ENCODE results near the gene RAB6B.

RAB6B gene

DNA sequence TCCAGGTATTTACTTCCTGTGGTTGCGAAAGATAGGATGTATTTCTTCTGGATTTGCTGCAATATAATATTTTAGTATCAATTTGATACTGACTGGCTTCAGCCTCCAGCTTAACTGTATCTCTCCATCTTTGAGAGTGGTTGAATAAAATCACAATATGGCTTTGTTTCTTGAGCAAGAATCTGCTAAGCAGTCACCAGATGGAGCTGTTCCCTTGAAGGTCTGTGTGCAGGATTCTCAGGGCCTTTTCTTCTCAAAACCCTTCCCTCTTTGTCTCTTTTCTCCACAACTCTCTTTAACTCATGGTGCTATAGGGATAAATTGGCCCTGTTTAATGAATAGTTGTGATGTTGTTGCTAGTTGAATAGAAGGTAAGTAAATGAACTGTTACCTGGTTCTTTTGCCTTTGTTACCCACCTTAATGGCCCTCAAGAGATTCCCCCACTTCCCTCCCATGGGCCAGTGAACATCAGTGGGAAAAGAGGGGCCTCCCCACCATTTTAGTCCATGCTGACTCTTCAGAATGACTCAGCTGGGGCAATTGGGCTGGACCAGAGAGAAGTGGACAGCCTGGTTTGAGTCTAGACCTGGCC lies 34.8 kb upstream of the RAB6B start:
- peak; percentile 58 for DNase-seq (ENCODE audit: low spot score)

DNA sequence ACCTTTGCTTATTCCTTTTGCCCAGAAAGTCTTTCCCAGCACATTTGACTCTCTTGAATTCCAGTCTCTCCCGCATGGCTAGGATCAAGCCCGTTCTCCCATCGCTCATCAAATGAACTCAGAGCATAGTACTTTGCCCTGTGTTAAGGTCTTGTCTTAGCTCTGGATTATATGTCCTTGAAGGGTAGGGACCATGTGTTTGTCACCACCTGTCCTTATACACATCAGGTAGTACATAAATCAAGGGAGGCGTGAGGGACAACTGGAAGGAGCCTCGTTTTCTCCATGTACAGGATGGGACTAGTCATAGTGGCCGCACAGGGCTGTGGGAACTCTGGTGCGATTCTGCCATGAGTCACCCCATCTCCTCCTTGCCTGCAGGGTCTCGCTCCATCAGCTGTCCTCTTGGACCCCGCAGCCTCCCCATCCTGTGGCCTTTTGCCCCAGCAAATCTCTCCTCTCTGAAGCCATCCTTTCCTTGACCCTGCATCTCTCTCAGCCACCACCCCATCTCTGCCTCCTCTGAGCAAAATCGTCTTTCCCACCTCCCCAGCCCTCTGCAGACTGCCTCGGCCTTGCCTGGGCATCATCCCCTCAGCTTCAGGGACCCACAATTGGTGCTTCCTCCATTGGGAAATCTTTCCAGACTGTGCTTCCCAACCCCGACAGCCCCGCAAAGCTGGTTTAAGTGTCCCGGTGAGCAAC lies 33.4 kb upstream of the RAB6B start:
- DNase-seq (ENCODE audit: low spot score), result no peak

- no peak for DNase-seq (ENCODE audit: low spot score)
Measured at GRCh38 chr3:133928136-133928893, 32.6 kb upstream of the RAB6B start.

DNA sequence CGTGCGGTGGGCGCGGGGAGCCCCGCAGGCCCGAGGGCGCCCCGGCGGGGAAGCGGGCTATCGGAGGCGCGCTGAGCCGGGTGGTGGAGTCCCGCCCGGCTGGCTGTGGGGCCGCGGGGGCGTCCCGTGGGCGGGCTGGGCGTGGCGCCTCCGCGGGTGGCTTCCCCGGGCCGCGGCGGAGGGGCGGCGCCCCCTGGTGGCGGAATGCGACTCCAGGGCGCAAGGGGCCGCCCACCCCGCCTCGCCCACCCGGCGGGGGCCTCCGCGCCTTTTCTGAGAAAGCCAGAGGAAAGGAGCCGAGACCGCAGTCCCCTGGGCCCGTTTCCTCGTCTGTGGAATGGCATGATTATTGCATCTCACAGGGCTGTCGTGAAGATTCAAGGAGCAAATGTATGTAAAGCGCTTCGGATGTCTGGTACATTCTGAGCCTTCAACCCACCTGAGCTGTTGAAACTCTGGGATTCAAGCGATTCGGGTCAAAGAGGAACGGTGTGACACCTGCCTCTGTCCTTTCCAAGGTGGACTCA lies 31.9 kb upstream of the RAB6B start:
- DNase-seq (ENCODE audit: low spot score), result peak; percentile 94

GRCh38 chr3:133926736-133927539 lies 31.3 kb upstream of the RAB6B start:
- DNase-seq (ENCODE audit: low spot score), result peak; percentile 71

GRCh38 chr3:133925960-133926735 lies 30.5 kb upstream of the RAB6B start:
- no peak for DNase-seq (ENCODE audit: low spot score)

- no peak for DNase-seq (ENCODE audit: low spot score)
Measured at GRCh38 chr3:133924041-133924440, 28.4 kb upstream of the RAB6B start.

DNA sequence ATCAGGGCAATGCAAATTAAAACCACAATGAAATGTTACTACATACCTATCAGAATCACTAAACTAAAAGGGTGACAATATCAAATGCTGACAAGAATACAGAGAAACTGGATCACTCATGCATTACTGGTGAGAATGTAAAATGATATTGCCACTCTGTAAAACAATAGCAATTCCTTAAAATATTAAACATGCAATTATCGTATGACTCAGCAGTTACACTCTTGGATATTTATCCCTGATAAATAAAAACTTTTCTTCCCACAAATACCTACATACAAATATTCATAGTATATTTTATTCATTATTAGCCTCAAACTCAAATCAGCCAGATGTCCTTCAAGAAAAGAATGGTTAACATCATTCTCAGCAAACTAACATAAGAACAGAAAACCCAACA lies 25.9 kb upstream of the RAB6B start:
- DNase-seq (ENCODE audit: low spot score), result no peak

DNA sequence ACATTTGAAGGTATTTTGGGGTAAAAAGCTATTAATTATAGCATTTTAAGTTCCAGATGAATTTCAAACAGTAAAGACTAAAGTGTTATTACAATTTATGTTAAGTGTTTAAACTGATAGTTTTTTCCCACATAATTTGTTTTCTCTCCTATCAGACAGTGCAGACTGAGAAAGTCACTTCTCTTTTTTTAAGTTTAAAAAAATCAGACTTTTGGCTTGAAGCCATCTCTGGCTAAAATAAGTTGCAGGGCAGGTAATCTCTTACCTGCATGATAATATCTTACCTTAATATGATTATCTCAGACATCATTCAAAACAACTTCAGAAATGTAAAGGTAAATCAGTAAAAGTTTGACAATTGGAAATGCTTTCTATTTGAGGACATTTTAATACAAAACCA lies 21.5 kb upstream of the RAB6B start:
- no peak for DNase-seq (ENCODE audit: low spot score)

DNA sequence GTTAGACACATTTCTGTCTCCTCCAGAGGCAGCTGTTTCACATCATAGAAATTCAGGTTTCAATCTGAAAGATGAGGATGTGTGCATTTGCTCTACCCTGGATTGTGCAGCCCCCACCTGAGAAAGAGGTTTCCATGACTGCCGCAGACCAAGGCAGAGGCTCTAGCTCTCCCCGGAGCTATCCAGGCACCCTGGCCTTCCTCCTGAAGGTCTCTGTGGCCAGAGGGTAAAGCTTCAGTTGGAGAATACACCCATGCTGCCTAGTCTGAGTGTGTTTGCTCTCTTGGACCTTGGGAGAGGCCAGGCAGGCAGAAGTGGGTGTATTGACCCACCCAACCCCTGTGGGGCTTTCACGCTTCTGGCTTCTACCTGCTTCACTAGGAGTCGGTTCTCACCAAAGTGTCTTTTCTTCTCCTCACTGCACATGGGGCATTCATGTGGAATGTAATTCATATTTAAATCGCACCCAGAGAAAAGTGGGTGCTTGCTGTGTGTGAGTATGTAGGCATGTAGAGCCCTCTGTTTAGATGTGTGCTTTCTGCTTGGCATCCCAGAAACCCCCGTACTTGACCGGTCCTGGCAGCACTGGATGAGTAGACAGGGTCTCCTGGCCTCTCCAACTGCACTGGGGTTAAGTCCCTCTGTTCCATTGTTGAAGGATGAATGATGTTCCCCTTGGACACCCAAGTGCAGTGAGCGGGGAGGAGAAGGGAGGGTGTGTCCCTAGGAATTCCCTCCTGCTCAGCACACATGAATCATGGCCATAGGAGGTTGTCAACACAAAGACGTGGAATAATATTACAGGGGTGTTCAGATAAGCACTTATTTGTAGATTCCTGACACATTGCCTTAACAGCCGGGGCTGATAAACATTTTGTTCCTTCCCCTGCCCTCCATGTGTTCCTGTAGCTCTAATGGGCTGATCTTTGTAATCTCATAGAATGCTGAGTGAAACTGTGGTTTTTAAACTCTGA lies 20.3 kb upstream of the RAB6B start:
- DNase-seq (ENCODE audit: low spot score), result peak; percentile 38

DNA sequence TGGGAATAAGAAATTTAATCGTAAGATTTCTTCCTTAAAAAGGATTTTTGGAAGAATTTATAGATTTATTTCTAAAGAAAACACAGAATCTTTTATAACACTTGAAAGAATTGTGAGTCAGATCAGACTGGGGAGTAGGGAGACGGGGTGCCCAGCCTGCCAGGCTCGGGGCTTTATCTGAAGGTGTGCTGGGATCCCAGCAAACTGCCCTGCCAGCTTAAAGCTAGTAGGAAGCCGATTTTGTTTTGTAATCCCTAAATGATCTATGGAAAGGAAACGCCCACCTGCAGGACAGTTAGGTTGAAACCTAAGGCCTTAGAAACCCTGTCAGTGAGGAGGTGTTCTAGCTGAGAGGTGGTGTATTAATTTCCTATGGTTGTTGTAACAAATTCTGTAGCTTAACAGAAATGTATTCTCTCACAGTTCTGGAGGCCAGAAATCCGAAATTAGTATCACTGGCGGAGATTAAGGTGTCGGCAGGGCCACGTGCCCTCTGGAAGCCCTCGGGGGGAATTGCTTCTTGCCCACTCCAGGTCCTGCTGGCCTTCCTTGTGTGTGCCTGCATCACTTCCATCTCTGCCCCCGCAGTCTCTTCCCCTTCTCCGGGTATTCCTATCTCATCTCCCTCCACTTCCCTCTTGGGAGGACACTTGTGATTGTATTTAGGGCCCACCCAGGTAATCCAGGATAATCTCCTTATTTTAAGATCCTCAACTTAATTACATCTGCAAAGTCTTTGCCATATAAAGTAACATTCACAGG lies 19.3 kb upstream of the RAB6B start:
- DNase-seq (ENCODE audit: low spot score), result no peak

DNA sequence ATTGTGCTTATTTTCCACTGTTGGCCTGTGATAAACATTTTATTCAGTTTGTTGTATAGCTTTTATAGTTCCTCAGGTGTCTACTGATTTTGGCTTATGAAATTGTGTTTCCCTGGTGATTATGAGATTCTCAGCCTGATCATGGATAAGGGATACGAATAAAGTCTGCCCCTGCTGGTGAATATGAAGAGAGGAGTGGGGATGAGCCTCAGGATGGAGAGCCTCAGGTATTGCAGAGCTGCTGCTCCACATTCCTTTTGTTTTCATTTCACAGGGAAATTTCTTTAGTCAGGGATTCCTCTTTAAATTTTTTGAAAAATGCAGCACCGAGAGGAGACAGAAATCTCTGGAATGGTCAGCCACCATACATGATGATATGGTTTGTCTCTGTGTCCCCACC lies 14.7 kb upstream of the RAB6B start:
- DNase-seq (ENCODE audit: low spot score), result no peak

GRCh38 chr3:133905376-133905775 lies 9.7 kb upstream of the RAB6B start:
- DNase-seq (ENCODE audit: low spot score), result no peak

DNA sequence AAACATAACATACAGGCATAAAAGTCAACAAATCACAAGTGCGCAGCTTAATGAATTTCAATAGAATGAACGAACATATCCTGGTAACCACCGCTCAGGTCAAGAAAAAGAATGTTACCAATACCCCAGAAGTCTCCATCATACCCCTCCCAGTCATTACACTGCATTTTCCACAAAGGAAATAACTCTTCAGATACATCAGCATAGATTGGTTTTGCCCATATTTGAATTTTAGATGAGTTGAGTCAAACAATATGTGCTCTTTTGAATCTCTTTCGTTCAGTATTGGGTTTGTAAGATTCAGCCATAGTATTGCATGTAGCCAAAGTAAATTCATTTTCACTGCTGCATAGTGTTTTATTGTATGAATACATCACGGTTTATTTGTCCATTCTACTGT lies 6.2 kb upstream of the RAB6B start:
- no peak for DNase-seq (ENCODE audit: low spot score)

GRCh38 chr3:133901083-133901482 lies 5.4 kb upstream of the RAB6B start:
- DNase-seq (ENCODE audit: low spot score), result no peak

GRCh38 chr3:133899311-133899710 lies 3.6 kb upstream of the RAB6B start:
- no peak for DNase-seq (ENCODE audit: low spot score)

- DNase-seq (ENCODE audit: low spot score), result no peak
Measured at GRCh38 chr3:133897547-133897946, 1.9 kb upstream of the RAB6B start.

GRCh38 chr3:133896002-133896761 lies 500 bp upstream of the RAB6B start:
- DNase-seq (ENCODE audit: low spot score), result peak; percentile 47
